Thyroid gland (tissue), 4 donors: ENCODE data around the gene PLPP1. TPM values are rescaled to one million over a fixed set of nuclear protein-coding genes. Genes with fewer than 3 reads are reported as not detected.

Source experiments
- DNase-seq, 2 donors: peaks; one replicate each; pipeline ENCODE4 v3.0.0-alpha.2; 2019
- H3K27ac ChIP-seq, 3 donors: fragments of 200-600 bp; sonication (generic); 1 replicate in 2 of 3; 2 replicates in 1 of 3; pipeline ENCODE4 v1.5.1; 2016 to 2019; ENCODE audit warnings: mild to moderate bottlenecking in 1 of 3, moderate library complexity in 1 of 3
- H3K27me3 ChIP-seq: fragments of 200-600 bp; sonication (generic); one replicate; pipeline ENCODE4 v1.5.1; 2019
- H3K36me3 ChIP-seq, 2 donors: fragments of 200-600 bp; sonication (generic); one replicate each; pipeline ENCODE4 v1.5.1; 2016 to 2019
- H3K4me1 ChIP-seq, 2 donors: fragments of 200-600 bp; sonication (generic); one replicate each; pipeline ENCODE4 v1.5.1; 2017 to 2019
- H3K4me3 ChIP-seq, 3 donors: fragments of 200-600 bp; sonication (generic); replicated peaks in 1 of 3; 1 replicate in 2 of 3; 2 replicates in 1 of 3; pipeline ENCODE4 v1.5.1; 2016; ENCODE audit warnings: mild to moderate bottlenecking in 1 of 3
- H3K9me3 ChIP-seq: fragments of 200-600 bp; sonication (generic); one replicate; pipeline ENCODE4 v1.5.1; 2017
- POLR2A ChIP-seq, 2 donors: fragments of 450-650 bp; IDR thresholded peaks; one replicate each; pipeline ENCODE4 v1.6.1; 2017; ENCODE audit warnings: antibody characterized with exemption in 2 of 2, mild to moderate bottlenecking in 2 of 2, moderate library complexity in 1 of 2
- WGBS, 2 donors: methylation state at CpG; one replicate each; pipeline ENCODE4 v1.1.5; 2017; 5-methylcytosine and 5-hydroxymethylcytosine counted together
- intact Hi-C: fragments of 100-400 bp; cut with DNase I; formaldehyde crosslinking; loops from one replicate; pipeline ENCODE4 v1.15.1; 2023
- total RNA-seq, 4 donors: library from RNA; depleted of rRNA; stranded (reverse); fragments of >200 nt; gene quantifications; one replicate each; pipeline ENCODE4 v1.2.3, GENCODE V29; 2016
- TF ChIP-seq, protein P1 (sequence below), 6 experiments: fragments of 200-600 bp in 3 of 6; fragments of 450-650 bp in 3 of 6; sonication (generic) in 3 of 6; IDR thresholded peaks; one replicate each; pipeline ENCODE4 v1.5.1; 2016 to 2019; ENCODE audit warnings: antibody characterized with exemption in 6 of 6, mild to moderate bottlenecking in 2 of 6, inconsistent platforms in 1 of 6, moderate library complexity in 1 of 6

PLPP1 gene
- total RNA-seq, 4 donors from 2014 or later, result 172 to 284 (median 248) TPM

DNA sequence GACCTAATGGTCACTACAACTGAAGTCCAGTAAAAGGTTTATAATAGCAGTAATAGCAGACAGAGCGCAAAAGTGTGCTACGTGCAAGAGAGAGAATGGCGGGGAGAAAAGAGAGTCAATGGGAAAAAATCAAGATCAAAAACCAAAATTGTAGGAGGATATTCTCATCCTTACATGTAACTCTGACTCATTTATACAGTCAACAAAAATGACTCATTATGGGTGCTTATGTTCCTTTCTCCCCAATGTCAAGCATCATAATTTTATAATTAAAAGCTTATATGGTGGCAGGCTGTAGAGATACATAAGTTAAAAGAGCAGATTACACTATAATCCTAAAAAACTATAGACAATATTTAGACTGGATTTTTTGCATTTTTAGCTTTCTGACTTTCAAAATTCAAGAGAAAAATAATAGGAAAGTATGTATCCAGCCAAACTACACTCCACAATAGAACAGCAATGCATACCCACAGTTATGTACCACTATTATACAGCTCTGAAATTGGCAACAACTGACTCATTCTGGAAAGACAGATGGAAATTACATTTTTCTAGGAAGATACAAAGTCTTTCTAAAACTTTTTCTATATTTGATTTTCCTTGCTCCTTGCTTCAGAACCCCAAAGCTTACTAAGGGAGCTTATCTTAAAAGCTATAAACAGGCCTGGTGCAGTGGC lies 78.4 kb downstream of the PLPP1 start:
- Histone ChIP-seq H3K4me1 (peaks cover 0 to 12% of the 10 kb centered on the region in 2 donors), H3K27ac (no peak overlapping the region), H3K27me3 (no peaks in the 10 kb centered on the region), H3K9me3 (no peaks in the 10 kb centered on the region), H3K36me3 (no peaks in the 10 kb centered on the region), H3K4me3 (no peak overlapping the region)
- 98% methylated on average over 3 of the region's 3 CpGs for WGBS, 2 donors
- intact Hi-C loops, result no loop called here
- no peak for DNase-seq
- TF ChIP-seq POLR2A (IDR thresholded peaks at IDR 0.05), result no peak
- TF ChIP-seq, protein P1, sequence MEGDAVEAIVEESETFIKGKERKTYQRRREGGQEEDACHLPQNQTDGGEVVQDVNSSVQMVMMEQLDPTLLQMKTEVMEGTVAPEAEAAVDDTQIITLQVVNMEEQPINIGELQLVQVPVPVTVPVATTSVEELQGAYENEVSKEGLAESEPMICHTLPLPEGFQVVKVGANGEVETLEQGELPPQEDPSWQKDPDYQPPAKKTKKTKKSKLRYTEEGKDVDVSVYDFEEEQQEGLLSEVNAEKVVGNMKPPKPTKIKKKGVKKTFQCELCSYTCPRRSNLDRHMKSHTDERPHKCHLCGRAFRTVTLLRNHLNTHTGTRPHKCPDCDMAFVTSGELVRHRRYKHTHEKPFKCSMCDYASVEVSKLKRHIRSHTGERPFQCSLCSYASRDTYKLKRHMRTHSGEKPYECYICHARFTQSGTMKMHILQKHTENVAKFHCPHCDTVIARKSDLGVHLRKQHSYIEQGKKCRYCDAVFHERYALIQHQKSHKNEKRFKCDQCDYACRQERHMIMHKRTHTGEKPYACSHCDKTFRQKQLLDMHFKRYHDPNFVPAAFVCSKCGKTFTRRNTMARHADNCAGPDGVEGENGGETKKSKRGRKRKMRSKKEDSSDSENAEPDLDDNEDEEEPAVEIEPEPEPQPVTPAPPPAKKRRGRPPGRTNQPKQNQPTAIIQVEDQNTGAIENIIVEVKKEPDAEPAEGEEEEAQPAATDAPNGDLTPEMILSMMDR (IDR thresholded peaks at IDR 0.05), result no peak

DNA sequence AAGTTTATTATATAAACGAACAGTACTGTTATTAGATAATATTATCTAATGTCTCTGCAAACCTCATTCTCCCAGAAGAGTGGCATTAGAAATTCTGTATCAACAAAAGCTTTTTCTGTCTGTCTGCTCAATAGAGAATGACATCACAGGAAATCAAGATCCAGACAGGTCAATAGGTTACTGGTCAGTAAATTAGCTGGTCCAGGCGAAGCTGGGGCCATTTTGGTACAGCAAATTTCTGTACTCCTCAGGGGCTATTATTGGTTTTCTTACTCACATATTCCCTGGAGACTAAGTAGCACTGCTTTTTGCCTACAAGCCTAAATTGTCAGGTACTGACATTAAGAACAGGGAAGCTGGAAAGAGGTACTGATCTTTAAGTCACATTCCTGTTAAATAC lies 80.5 kb downstream of the PLPP1 start:
- DNase-seq, result no peak
- H3K36me3 ChIP-seq, result no peaks in the 10 kb centered on the region
- peaks cover 0 to 13% of the 10 kb centered on the region in 2 donors for H3K4me1 ChIP-seq
- H3K4me3 ChIP-seq, result no peak overlapping the region
- intact Hi-C loops, result no loop called here
- no peak overlapping the region for H3K27ac ChIP-seq
- WGBS, 2 donors, result 75 to 80% methylated on average over 2 of the region's 2 CpGs
- no peaks in the 10 kb centered on the region for H3K27me3 ChIP-seq
- H3K9me3 ChIP-seq, result no peaks in the 10 kb centered on the region
- no peak for TF ChIP-seq POLR2A (IDR thresholded peaks at IDR 0.05)
- TF ChIP-seq, protein P1 (IDR thresholded peaks at IDR 0.05), result no peak

DNA sequence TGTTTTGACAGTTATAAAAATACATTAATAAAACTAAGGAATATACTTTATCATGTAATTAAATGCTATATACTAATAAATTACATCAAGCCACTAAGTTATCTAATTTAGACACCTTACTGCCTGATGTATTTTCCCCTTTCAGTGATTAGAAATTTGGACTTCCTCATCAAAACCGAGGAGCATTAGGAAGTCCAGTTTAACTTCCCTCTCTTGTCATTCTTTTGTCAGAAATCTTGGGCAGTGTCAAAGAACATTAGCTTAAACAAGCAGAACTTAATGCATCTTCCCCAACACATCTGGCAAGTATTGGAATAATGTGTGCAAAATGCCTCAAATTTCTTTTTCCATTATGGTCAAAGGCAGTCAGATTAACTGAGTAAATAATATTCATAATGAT lies 81.6 kb downstream of the PLPP1 start:
- no peak for TF ChIP-seq POLR2A (IDR thresholded peaks at IDR 0.05)
- TF ChIP-seq, protein P1 (IDR thresholded peaks at IDR 0.05), result no peak
- Histone ChIP-seq H3K27me3 (no peaks in the 10 kb centered on the region), H3K4me3 (no peak overlapping the region), H3K27ac (no peak overlapping the region), H3K36me3 (no peaks in the 10 kb centered on the region), H3K9me3 (no peaks in the 10 kb centered on the region), H3K4me1 (peaks cover 0 to 13% of the 10 kb centered on the region in 2 donors)
- intact Hi-C loops, result no loop called here
- DNase-seq, result no peak
- WGBS, 2 donors, result 80 to 84% methylated on average over 1 of the region's 1 CpG

GRCh38 chr5:55451976-55452375 lies 82.8 kb downstream of the PLPP1 start:
- no peaks in the 10 kb centered on the region for H3K36me3 ChIP-seq
- DNase-seq, result peak; percentile 18 to 31
- no peaks in the 10 kb centered on the region for H3K9me3 ChIP-seq
- H3K27me3 ChIP-seq, result no peaks in the 10 kb centered on the region
- WGBS, 2 donors, result 79 to 81% methylated on average over 2 of the region's 2 CpGs
- H3K27ac ChIP-seq, result peak overlapping the region; percentile 11 to 45 (median 18)
- no peak for TF ChIP-seq POLR2A (IDR thresholded peaks at IDR 0.05)
- TF ChIP-seq, protein P1 (IDR thresholded peaks at IDR 0.05), result no peak
- H3K4me1 ChIP-seq, result peaks cover 0 to 13% of the 10 kb centered on the region in 2 donors
- intact Hi-C loops, result no loop called here
- no peak overlapping the region for H3K4me3 ChIP-seq

DNA sequence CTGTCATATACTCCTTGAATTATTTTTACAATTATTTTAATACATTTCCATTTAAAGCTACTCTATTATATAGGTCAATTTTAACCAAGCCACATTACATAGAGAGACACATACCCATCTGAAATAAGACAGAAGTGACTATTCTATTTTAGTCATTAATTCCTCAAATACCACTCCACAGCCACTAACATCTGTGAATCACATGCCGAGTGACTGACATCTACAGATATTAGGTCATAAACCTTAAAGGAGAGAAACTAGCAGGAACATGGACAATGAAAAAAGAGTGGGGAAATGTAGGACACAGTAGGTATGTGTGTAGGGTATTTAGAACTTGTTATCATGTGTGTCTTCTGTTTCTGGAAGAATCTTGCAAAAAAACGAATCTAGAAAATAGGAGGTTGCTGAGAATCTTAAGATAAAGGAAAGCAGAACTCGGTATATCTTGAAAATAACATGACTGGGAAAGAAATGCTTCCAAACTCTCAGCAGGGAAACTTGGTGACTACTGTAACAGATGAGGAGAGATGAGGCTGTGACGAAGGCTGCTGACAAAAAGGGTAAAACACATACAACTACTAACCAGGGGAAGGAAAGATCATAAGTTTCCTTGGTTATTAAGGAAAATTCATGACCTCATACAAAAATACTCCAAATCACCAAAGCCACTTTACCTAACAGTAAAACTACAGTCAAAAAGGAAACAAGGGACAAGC lies 84.6 kb downstream of the PLPP1 start:
- no peak for DNase-seq
- no peak overlapping the region for H3K4me3 ChIP-seq
- TF ChIP-seq, protein P1 (IDR thresholded peaks at IDR 0.05), result no peak
- TF ChIP-seq POLR2A (IDR thresholded peaks at IDR 0.05), result no peak
- no peak overlapping the region for H3K27ac ChIP-seq
- H3K9me3 ChIP-seq, result no peaks in the 10 kb centered on the region
- H3K36me3 ChIP-seq, result no peaks in the 10 kb centered on the region
- H3K4me1 ChIP-seq, result peaks cover 0 to 13% of the 10 kb centered on the region in 2 donors
- intact Hi-C loops, result no loop called here
- WGBS, 2 donors, result 85 to 90% methylated on average over 4 of the region's 4 CpGs
- no peaks in the 10 kb centered on the region for H3K27me3 ChIP-seq
